Prostate gland (tissue), 2 donors: ENCODE measurements around the gene NBPF9.
"Not testable (repeated sequence)": the region's sequence is repeated elsewhere in the genome, so short reads cannot be mapped to it uniquely, and the experiment has no call there.

Experiments used
- CTCF ChIP-seq, 4 experiments: fragments of 200-600 bp in 2 of 4; fragments of 450-650 bp in 2 of 4; sonication (generic) in 2 of 4; IDR thresholded peaks; 1 replicate in 3 of 4; 2 replicates in 1 of 4; pipeline ENCODE4 v1.5.1; 2016 to 2019; ENCODE audit warnings: antibody characterized with exemption in 4 of 4, mild to moderate bottlenecking in 2 of 4, moderate library complexity in 2 of 4
- POLR2A ChIP-seq: fragments of 450-650 bp; IDR thresholded peaks from one replicate; pipeline ENCODE4 v1.6.1; 2016; ENCODE audit warnings: antibody characterized with exemption, mild to moderate bottlenecking
- POLR2AphosphoS5 ChIP-seq: sonication (generic); formaldehyde crosslinking; IDR thresholded peaks from one replicate; pipeline ENCODE4 v1.6.1; 2017; ENCODE audit warnings: antibody characterized with exemption

- TF ChIP-seq CTCF (IDR thresholded peaks at IDR 0.05); POLR2A; POLR2AphosphoS5: not testable (repeated sequence)
Measured at GRCh38 chr1:149149909-149150308, 46.6 kb upstream of the NBPF9 start.
